DMS114 treated with DMSO at 0.1 percent for 48 hours (cell line): ENCODE data around the gene CCDC3.
"Not testable (repeated sequence)": the region's sequence is repeated elsewhere in the genome, so short reads cannot be mapped to it uniquely, and the experiment has no call there.

Source experiments
- DNase-seq: peaks from one replicate; lab custom pipeline; 2025; ENCODE audit not compliant: unreplicated experiment; lab: John Stamatoyannopoulos, UW

Gene CCDC3

GRCh38 chr10:12896251-12896650 is 105.3 kb downstream of the CCDC3 start:
- DNase-seq = no peak

GRCh38 chr10:12892924-12893323 is 108.6 kb downstream of the CCDC3 start:
- no peak for DNase-seq

DNA sequence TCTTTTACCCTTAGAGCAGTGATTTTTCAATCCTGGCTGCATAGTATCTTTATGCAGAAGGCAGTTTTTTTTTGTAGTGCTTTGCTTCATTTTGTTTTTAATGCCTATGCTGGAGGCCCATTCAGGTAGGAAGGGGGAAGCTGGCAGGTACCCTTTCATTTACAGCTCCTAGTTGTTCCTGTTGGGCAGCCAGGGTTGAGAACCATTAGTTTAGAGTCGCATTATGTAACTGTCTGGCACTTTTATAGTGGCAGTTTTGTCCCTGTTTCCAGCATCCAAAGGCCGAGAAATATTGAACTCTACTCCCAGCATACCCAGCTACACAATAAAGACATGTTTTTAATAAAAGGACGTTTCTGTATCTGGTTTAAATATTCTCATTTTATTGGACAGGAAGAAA is 110.6 kb downstream of the CCDC3 start:
- DNase-seq = no peak

GRCh38 chr10:12888470-12888869 is 113.0 kb downstream of the CCDC3 start:
- no peak for DNase-seq

GRCh38 chr10:12887780-12888179 is 113.7 kb downstream of the CCDC3 start:
- no peak for DNase-seq

DNA sequence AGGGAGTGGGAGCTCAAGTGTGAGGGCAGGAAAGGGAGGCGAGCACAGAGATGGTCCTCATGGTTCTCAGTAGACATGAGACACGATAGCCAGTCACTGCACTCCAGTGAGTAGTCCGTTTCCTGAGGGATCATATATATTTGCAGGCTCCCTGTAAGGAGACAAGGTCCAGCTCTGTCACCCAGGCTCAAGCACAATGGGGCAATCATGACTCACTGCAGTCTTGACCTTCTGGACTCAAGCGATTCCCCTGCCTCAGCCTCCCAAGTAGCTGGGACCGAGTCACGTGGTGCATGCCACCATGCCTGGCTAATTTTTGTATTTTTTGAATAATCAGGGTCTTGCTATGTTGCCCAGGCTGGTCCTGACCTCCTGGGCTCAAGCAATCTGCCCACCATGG is 116.7 kb downstream of the CCDC3 start:
- no peak for DNase-seq

- DNase-seq = no peak
Observed at GRCh38 chr10:12880423-12880822, 121.1 kb downstream of the CCDC3 start.

DNA sequence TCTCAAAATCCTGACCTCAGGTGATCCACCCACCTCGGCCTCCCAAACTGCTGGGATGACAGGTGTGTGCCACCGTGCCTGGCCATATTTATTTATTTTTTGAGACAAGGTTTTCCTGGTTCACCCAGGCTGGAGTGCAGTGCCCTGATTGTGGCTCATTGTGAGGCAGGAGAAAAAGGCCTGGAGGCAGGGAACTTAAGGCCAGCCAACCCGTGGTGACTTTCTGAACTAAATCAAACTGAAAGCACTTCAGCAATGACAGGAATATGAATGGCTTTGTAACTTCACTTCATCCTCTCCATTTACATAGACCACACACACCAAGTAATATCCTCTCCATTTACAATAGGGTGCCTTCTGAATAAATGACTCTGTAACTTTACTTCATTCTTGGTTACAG is 124.4 kb downstream of the CCDC3 start:
- DNase-seq = no peak

GRCh38 chr10:12876266-12876665 is 125.2 kb downstream of the CCDC3 start:
- DNase-seq = no peak

GRCh38 chr10:12875100-12875499 is 126.4 kb downstream of the CCDC3 start:
- no peak for DNase-seq

- no peak for DNase-seq
Observed at GRCh38 chr10:12874501-12874900, 127.0 kb downstream of the CCDC3 start.

- DNase-seq = no peak
Observed at GRCh38 chr10:12873172-12873571, 128.3 kb downstream of the CCDC3 start.

DNA sequence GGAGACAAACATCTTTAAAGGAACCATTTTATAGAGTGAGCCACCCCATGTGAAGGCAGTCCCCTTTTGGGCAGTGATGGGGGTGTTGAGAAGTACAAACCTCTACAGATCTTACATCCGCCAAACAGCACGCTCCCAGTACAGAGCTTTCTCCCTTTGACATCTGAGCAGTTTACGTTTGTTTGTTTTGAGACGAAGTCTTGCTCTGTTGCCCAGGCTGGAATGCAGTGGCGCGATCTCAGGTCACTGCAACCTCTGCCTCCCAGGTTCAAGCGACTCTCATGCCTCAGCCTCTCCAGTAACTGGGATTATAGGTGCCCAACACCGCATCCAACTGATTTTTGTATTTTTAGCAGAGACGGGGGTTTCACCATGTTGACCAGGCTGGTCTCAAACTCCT is 128.9 kb downstream of the CCDC3 start:
- DNase-seq = no peak

- no peak for DNase-seq
Observed at GRCh38 chr10:12869427-12869826, 132.1 kb downstream of the CCDC3 start.

- DNase-seq = no peak
Observed at GRCh38 chr10:12868229-12868628, 133.3 kb downstream of the CCDC3 start.

- DNase-seq = not testable (repeated sequence)
Observed at GRCh38 chr10:12865515-12865914, 136.0 kb downstream of the CCDC3 start.

DNA sequence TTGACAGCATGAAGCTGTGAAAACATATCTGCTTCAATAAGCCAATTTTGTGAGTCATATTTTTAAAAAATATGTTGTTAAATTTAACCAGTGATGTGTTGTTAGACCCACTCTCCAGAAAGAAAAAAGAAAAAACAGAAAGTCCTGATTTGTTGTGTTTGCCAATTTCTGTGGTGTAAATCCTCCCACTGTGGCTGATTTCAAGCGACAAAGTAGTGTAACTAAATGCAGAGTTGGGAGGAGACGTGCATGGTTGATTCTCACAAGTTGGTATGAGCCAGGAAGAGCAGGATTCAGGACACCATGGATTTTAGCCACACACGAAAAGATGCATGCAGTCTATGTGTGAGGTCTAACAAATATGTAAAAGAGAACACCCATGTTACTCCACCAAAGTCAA is 139.1 kb downstream of the CCDC3 start:
- DNase-seq = no peak

GRCh38 chr10:12854988-12855387 is 146.5 kb downstream of the CCDC3 start:
- DNase-seq = no peak

- DNase-seq = no peak
Observed at GRCh38 chr10:12852687-12853086, 148.8 kb downstream of the CCDC3 start.

DNA sequence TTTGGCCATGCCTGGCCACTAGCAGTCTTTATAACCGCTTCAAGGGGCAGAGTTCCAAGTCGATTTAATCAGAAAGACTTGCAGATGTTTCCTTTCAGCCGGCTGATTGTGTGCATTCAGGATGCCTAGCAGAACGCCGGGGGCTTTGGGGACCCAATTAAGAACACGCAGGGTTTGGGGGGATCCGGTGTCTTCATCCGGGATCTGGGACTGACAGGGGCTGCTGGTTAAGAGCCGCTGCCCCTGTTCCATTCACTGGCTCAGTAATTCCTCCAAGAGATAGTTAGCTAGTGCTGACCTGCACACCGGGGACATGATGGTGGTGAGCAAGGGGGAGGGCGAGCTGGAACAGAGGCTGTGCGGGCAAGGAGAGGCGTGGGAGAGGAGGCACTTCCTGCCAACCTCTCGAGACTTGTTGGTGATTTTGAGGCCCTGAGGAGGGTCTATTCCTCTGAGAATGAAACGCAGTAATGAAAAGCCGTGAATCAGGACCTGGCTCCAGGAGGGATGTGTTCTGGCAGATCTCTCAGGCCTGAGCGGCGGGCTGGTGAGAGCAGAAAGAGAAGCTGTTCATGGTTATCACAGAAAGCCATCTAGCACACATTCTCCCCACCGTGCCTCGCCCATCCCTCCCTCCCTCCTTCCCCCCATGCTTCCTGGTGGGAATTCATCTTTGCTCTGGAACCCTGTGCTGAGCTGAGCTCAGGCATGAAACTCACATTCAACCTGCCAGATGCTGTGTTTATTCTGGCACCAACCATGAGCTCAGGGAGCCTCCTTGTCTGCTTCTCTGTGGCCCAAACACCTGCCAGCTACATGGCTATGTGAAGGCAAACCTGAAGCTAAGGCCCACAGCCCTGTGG is 152.0 kb downstream of the CCDC3 start:
- no peak for DNase-seq

DNA sequence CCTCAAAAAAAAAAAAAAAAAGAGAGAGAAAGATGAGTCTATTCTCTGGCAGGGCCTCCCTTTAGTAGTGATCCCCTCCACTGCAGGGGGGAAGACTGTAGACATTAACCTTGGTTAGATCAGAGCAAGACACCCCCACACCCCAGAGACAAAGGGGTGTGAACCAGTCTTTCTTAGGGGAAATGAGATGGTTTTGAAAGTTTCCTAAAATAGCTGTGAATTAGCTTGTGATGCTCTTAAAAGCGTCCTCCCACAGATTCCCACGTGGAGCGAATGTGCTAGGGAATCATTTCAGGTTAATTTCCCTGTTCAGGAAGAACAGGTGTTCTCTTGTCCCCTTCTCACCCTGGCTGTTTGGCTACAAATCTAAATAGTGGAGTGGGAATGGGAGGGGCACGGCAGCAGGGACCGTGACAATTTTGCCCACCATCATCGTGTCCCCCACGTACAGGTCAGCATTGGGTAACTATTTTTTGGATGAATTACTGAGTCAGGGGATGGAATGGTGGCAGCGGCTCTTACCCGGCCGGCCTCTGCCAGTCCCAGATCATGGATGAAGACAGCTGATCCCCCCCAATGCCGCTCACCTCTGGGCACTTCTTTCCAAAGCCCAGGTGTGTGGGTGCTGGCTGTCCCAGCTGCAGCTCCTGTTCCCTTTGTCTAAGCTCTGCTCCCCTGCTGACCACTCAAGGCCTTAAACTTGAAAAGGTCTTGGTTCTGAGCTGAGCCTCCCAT is 152.9 kb downstream of the CCDC3 start:
- DNase-seq = no peak

- DNase-seq = no peak
Observed at GRCh38 chr10:12847361-12847975, 154.0 kb downstream of the CCDC3 start.
